ENCODE results near the gene IGSF5.
"Not testable (repeated sequence)": the region's sequence is repeated elsewhere in the genome, so short reads cannot be mapped to it uniquely, and the experiment has no call there.

IGSF5 gene

DNA sequence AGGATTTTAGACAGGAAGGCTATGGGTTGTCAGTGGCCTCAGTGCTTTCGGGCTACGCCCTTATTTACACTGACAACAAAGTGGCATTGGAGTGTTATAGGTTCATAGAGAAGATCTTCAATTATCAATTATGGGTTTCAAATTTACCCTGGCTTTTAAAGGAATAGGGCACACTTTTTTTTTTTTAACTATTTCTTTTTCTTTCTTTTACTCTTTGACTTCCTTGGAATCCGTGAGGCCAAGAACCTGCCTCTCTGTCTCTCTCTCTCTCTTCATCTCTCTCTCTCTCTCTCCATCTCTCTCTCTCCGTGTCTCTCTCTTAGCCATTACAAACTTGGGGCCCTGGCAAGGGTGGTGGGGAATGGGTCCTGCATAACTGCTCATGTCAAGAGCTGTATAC, at the start of gene IGSF5:
IGSF5 (plus strand) TSS at position 301 of the 400 bp plus-strand sequence. CDS start 327 bp downstream, outside the sequence.
- DNase-seq (ENCODE audit: low read depth) = not testable (repeated sequence)

DNA sequence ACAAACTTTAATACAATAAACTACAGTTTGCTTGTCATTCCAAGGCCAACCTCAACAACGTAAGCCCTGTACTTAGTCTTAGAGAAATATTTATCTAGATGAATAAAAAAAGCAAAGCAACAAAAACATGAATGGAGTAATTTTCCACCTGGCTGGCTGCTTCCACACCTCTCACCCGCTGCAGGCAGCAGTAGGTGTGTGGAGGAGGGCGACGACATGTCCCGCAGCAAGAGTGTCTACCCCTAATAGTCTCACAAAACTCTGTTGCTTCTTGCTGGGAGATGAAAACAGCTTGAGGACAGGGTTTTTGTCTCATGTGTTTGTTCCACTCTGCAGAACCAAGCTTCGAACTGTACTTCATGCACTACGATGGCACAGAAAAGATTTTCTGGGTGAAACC, 48.8 kb upstream of the IGSF5 start:
- no peak overlapping the region for H3K4me3 ChIP-seq (ENCODE audit: low read depth, low read length)
- TF ChIP-seq, protein P1, sequence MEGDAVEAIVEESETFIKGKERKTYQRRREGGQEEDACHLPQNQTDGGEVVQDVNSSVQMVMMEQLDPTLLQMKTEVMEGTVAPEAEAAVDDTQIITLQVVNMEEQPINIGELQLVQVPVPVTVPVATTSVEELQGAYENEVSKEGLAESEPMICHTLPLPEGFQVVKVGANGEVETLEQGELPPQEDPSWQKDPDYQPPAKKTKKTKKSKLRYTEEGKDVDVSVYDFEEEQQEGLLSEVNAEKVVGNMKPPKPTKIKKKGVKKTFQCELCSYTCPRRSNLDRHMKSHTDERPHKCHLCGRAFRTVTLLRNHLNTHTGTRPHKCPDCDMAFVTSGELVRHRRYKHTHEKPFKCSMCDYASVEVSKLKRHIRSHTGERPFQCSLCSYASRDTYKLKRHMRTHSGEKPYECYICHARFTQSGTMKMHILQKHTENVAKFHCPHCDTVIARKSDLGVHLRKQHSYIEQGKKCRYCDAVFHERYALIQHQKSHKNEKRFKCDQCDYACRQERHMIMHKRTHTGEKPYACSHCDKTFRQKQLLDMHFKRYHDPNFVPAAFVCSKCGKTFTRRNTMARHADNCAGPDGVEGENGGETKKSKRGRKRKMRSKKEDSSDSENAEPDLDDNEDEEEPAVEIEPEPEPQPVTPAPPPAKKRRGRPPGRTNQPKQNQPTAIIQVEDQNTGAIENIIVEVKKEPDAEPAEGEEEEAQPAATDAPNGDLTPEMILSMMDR (conservative IDR thresholded peaks at IDR 0.05; ENCODE audit: low read depth, low read length) = no peak
- no peak for DNase-seq (ENCODE audit: low read depth)

More for the DNA sequence above, at the start of gene IGSF5:
- not testable (repeated sequence) for H3K4me3 ChIP-seq (ENCODE audit: low read depth, low read length)

DNA sequence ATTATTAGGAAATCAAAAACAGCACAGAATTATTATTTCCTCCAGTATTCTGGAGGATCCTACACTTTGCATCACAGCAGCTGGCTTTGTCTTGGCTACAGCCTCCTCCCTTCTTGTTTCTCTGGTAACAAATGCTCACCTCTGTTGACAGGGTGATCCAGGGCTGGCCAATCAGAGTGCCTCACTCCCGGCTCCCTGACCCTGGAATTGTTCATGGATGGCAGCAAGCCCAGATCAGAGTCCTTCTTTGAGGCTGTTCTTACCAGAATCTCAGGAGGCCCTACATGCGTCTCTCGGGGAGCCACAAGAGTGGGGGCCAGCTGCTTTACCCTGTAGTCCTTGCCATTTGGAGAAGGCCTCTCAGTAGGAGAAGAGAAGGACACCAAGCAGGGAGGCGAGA, 48.4 kb upstream of the IGSF5 start:
- TF ChIP-seq, protein P1 (conservative IDR thresholded peaks at IDR 0.05; ENCODE audit: low read depth, low read length) = no peak
- peak; percentile 54 for DNase-seq (ENCODE audit: low read depth)
- no peak overlapping the region for H3K4me3 ChIP-seq (ENCODE audit: low read depth, low read length)

DNA sequence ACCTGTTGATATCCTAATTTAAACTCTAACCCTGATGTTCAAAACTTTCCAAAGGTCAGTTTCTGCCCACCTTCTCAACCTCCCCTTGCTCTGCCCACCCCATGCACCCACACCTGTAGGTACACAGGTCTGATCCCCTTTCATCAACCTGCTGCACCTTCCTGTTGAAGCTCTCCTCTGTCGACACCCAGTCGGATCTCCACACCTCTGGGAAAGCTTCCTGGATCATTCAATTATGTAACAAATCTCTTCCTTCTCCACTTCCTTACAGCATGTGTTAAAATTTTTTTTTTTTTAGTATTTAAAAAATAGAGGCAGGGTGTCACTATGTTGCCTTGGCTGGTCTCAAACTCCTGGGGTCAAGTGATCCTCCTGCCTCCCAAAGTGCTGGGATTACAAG, 44.7 kb upstream of the IGSF5 start:
- DNase-seq (ENCODE audit: low read depth) = no peak
- no peak overlapping the region for H3K4me3 ChIP-seq (ENCODE audit: low read depth, low read length)
- TF ChIP-seq, protein P1 (conservative IDR thresholded peaks at IDR 0.05; ENCODE audit: low read depth, low read length) = no peak

DNA sequence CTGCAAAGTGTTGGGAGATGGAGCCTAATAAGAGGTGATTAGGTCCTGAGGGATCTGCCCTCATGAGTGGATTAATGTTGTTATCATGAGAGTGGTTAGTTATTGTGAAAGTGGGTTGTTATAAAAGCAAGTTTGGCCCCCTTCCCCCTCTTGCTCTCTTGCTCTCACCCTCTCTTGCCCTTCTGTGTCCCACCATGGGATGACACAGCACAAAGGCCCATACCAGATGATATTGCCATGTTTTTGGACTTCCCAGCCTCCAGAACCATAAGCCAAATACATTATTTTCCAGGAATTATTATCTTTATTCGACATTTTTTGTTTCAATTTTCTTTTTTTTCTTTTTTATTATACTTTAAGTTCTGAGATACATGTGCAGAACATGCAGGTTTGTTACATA, 41.4 kb upstream of the IGSF5 start:
- no peak overlapping the region for H3K4me3 ChIP-seq (ENCODE audit: low read depth, low read length)
- DNase-seq (ENCODE audit: low read depth) = no peak
- TF ChIP-seq, protein P1 (conservative IDR thresholded peaks at IDR 0.05; ENCODE audit: low read depth, low read length) = no peak

DNA sequence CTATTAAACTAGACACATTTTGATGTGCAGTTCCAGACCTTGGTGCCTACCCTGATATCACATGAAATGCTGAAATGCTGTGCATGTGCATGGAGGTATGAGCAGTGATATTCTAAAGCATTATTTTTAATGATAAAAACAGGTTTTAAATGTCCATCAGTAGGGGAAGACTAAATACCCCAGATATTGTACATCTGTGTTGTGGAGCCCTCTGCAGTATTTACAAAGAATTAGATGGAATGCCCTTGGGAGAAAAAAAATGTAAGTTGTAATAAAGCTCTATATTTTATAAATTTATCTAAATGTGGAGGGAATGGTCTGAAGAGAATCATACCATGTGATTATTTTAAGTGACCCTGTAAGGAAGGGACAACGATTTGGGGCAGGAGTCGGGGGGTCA, 39.1 kb upstream of the IGSF5 start:
- DNase-seq (ENCODE audit: low read depth) = peak; percentile 64
- no peak overlapping the region for H3K4me3 ChIP-seq (ENCODE audit: low read depth, low read length)
- TF ChIP-seq, protein P1 (conservative IDR thresholded peaks at IDR 0.05; ENCODE audit: low read depth, low read length) = peak; percentile 47

DNA sequence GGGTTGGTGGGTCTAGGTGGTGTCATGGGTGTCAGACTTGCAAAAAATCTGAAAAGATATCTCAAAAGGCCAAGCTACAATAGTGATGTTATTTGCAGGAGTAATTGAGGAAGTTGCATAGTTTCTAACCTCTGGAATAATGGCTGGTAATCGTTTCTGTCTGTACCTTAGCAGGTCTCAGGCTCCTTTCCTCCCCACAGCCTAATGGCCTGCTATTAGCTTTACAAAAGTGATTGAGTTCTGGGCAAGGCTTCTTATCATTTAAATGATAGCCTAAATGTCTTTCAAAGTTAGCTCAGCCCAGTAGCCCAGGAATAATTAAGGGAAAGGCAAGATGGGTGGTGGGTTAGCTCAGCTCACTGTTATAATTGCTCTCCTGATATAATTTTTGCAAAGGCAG, 37.7 kb upstream of the IGSF5 start:
- TF ChIP-seq, protein P1 (conservative IDR thresholded peaks at IDR 0.05; ENCODE audit: low read depth, low read length) = no peak
- DNase-seq (ENCODE audit: low read depth) = no peak
- no peak overlapping the region for H3K4me3 ChIP-seq (ENCODE audit: low read depth, low read length)

DNA sequence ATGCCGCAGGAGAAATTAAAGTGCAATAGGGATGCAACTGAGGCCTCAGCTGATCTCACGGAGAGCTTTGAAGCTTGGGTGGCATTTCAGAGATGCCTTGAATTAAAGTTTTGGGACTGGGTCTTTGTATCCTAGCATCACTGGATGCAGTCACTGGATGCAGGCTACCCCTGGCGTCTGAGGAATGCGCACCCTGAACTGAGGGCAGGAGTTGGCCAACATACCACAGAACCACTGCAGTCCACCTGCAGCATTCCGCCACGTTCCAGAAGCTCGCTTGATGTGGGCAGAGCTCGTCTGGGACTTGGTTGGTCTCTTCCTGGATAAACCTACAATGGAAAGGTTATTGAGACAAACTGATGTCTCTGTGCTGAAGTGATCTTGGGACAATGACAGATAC, 34.1 kb upstream of the IGSF5 start:
- no peak overlapping the region for H3K4me3 ChIP-seq (ENCODE audit: low read depth, low read length)
- DNase-seq (ENCODE audit: low read depth) = no peak
- TF ChIP-seq, protein P1 (conservative IDR thresholded peaks at IDR 0.05; ENCODE audit: low read depth, low read length) = no peak
